PC-9 (cell line): ENCODE results near the gene ZC3H11A.

Experiments used
- CTCF ChIP-seq: fragments of 200-600 bp; sonication (generic); conservative IDR thresholded peaks from 2 replicates; pipeline ENCODE4 v1.6.1; 2017; ENCODE audit warnings: mixed run types, antibody characterized with exemption, mild to moderate bottlenecking, moderate library complexity
- EZH2 ChIP-seq: fragments of 200-600 bp; sonication (generic); IDR thresholded peaks from 2 replicates; pipeline ENCODE4 v1.8.0; 2017; ENCODE audit warnings: antibody characterized with exemption, low read depth

DNA sequence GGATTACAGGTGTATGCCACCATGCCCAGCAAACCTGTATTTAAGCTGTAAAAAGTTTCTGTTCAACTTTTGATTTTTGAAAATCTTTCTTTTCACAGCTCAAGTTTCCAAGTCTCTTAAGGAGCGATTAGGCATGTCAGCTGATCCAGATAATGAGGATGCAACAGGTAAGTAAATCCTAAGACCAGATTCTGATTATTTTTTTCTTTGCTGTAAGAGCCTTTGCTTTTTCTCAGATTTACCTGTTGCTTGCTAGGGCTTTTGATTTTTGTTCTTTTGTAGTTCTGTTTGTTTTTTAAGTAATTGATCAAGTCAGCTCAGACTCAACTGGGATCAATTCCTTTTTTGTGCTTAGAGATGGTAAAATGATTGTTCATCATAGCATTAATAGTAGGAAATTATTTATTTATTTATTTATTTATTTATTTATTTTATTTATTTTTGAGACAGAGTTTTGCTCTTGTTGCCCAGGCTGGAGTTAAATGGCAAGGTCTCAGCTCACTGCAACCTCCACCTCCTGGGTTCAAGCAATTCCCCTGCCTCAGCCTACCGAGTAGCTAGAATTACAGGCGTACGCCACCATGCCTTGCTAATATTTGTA lies 44.9 kb downstream of the ZC3H11A start:
- TF ChIP-seq EZH2: no peak
- no peak for TF ChIP-seq CTCF
